Epithelial cell of umbilical artery (primary cell): ENCODE data around the gene IFNA7. TPM values are rescaled to one million over a fixed set of nuclear protein-coding genes. Genes with fewer than 3 reads are reported as not detected.

Experiments used
- total RNA-seq: library from RNA; depleted of rRNA; stranded (reverse); fragments of >200 nt; gene quantifications from 2 replicates; pipeline ENCODE4 v1.2.3, GENCODE V29; 2014

IFNA7 gene
- total RNA-seq: not detected in 2 replicates

DNA sequence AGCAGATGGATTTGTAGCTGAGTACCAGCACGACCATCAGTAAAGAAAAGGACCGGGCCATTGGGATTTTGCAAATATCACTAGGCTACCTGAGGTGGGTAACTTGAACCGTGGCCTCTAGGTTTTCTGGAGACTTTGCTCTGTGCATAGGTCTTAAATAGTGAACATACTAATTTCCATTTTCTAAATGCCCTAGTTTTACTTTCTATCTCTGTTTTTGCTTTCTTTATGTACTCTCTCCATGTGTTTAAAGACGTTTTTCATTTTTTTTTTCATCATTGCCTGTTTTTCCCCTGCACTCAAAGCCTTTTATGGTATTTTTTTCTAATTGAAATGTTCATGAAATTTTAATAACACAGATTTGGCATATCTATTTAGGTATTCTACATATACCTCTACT, at the start of gene IFNA7:
IFNA7 (minus strand) TSS at position 101 of the 400 bp plus-strand sequence; CDS start at position 61, 40 bp downstream.

DNA sequence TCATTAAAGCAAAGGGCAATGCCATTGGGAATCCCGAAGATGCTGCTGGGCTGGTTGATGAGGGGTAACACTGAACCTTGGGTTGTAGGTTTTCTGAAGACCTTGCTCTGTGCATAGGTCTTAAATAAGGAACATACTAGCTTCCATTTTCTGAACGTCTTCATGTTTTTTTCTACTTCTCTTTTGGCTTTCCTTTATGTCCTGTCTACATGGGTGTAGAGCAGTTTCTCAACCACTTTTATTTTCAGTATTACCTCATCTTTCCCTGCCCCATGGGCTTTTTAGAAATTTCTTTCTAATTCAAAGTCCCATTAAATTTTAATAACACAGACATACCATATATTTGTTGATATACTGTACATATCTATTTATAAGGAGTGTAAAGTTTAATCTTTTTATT, 37.9 kb upstream of the IFNA7 start, which contains the start of gene IFNA14:
IFNA14 (minus strand) TSS at position 95 of the 400 bp plus-strand sequence; CDS start at position 25, 70 bp downstream.

DNA sequence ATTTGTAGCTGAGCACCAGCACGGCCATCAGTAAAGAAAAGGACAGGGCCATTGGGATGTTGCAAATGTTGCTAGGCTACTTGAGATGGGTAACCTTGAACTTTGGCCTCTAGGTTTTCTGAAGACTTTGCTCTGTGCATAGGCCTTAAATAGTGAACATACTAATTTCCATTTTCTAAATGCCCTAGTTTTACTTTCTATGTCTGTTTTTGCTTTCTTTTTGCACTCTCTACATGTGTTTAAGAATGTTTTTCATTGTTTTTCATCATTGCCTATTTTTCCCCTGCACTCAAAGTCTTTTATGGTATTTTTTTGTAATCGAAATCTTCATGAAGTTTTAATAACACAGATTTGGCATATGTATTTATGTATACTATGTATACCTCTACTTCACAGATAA, 26.1 kb upstream of the IFNA7 start, which contains the start of gene IFNA17:
IFNA17 (minus strand) TSS at position 101 of the 400 bp plus-strand sequence; CDS start at position 52, 49 bp downstream.

DNA sequence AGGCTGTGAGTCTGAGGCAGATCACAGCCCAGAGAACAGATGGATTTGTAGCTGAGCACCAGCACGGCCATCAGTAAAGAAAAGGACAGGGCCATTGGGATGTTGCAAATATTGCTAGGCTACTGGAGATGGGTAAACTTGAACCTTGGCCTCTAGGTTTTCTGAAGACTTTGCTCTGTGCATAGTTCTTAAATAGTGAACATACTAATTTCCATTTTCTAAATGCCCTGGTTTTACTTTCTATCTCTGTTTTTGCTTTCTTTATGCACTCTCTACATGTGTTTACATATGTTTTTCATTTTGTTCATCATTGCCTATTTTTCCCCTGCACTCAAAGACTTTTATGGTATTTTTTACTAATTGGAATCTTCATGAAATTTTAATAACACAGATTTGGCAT, 15.2 kb upstream of the IFNA7 start, which contains the start of gene IFNA16:
IFNA16 (minus strand) TSS at position 101 of the 400 bp plus-strand sequence; CDS start at position 95, 6 bp downstream.

DNA sequence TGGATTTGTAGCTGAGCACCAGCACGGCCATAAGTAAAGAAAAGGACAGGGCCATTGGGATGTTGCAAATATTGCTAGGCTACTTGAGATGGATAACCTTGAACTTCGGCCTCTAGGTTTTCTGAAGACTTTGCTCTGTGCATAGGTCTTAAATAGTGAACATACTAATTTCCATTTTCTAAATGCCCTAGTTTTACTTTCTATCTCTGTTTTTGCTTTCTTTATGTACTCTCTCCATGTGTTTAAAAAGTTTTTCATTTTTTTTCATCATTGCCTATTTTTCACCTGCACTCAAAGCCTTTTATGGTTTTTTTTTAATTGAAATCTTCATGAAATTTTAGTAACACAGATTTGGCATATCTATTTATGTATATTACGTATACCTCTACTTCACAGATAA, 5.0 kb upstream of the IFNA7 start, which contains the start of gene IFNA10:
IFNA10 (minus strand) TSS at position 101 of the 400 bp plus-strand sequence; CDS start at position 55, 46 bp downstream.

DNA sequence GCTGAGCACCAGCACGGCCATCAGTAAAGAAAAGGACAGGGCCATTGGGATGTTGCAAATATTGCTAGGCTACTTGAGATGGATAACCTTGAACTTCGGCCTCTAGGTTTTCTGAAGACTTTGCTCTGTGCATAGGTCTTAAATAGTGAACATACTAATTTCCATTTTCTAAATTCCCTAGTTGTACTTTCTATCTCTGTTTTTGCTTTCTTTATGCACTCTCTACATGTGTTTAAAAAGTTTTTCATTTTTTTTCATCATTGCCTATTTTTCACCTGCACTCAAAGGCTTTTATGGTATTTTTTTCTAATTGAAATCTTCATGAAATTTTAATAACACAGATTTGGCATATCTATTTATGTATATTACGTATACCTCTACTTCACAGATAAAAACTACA, 14.5 kb downstream of the IFNA7 start, which contains the start of gene IFNA4:
IFNA4 (minus strand) TSS at position 101 of the 400 bp plus-strand sequence; CDS start at position 45, 56 bp downstream.

DNA sequence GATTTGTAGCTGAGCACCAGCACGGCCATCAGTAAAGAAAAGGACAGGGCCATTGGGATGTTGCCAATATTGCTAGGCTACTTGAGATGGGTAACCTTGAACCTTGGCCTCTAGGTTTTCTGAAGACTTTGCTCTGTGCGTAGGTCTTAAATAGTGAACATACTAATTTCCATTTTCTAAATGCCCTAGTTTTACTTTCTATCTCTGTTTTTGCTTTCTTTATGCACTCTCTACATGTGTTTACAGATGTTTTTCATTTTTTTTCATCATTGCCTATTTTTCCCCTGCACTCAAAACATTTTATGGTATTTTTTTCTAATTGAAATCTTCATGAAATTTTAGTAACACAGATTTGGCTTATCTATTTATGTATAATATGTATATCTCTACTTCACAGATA, 35.4 kb downstream of the IFNA7 start, which contains the start of gene IFNA21:
IFNA21 (minus strand) TSS at position 101 of the 400 bp plus-strand sequence; CDS start at position 53, 48 bp downstream.

Other genes with a start within 250 kb of the IFNA7 start
- gene HACD4, start 170.6 kb downstream of the IFNA7 start, total RNA-seq: 1.6 and 2.6 TPM in 2 replicates
- 0.46 TPM in 1 of 2 replicates, not detected in the other for gene IFNB1, start 124.3 kb downstream of the IFNA7 start, total RNA-seq
- gene IFNW1, start 60.4 kb downstream of the IFNA7 start, total RNA-seq: not detected in 2 replicates
- gene IFNA21, start 35.5 kb downstream of the IFNA7 start, total RNA-seq: not detected in 2 replicates
- gene IFNA4, start 14.6 kb downstream of the IFNA7 start, total RNA-seq: not detected in 2 replicates
- gene IFNA10, start 4.9 kb upstream of the IFNA7 start, total RNA-seq: not detected in 2 replicates
- not detected in 2 replicates for gene IFNA16, start 15.1 kb upstream of the IFNA7 start, total RNA-seq
- not detected in 2 replicates for gene IFNA17, start 26.0 kb upstream of the IFNA7 start, total RNA-seq
- not detected in 2 replicates for gene IFNA14, start 37.8 kb upstream of the IFNA7 start, total RNA-seq
- under 0.01 TPM in 1 of 2 replicates, not detected in the other for gene IFNA5, start 103.1 kb upstream of the IFNA7 start, total RNA-seq
- 37.7 and 38.8 TPM in 2 replicates for gene KLHL9, start 133.2 kb upstream of the IFNA7 start, total RNA-seq
- gene IFNA6, start 148.7 kb upstream of the IFNA7 start, total RNA-seq: not detected in 2 replicates
- gene IFNA13, start 165.9 kb upstream of the IFNA7 start, total RNA-seq: not detected in 2 replicates
- gene IFNA2, start 183.2 kb upstream of the IFNA7 start, total RNA-seq: not detected in 2 replicates
- not detected in 2 replicates for gene IFNA8, start 206.9 kb upstream of the IFNA7 start, total RNA-seq
- not detected in 2 replicates for gene IFNA1, start 238.2 kb upstream of the IFNA7 start, total RNA-seq